OCI-LY7 (cell line): ENCODE data around the gene PRMT9. TPM values are rescaled to one million over a fixed set of nuclear protein-coding genes. Genes with fewer than 3 reads are reported as not detected.

Source experiments
- BruUV-seq: library from RNA; stranded (reverse); fragments of 400-500 nt; replicated peaks from 2 replicates; lab custom pipeline; 2021; lab: Mats Ljungman, UMichigan
- CTCF ChIA-PET: fragments of 300-600 bp; sonication (Branson Sonifier 250); formaldehyde crosslinking; loops from one replicate; lab custom pipeline; 2022; ENCODE audit warnings: antibody characterized with exemption; ENCODE audit not compliant: unreplicated experiment; lab: Charles Lee
- POLR2A ChIA-PET: fragments of 300-600 bp; sonication (Branson Sonifier 250); formaldehyde crosslinking; loops from one replicate; lab custom pipeline; 2022; ENCODE audit warnings: antibody characterized with exemption; lab: Charles Lee
- DNase-seq: peaks from one replicate; pipeline ENCODE4 v3.0.0-alpha.2; 2015; ENCODE audit warnings: low spot score
- H2AFZ ChIP-seq: fragments of 200-600 bp; sonication (generic), shearing (Covaris generic); 2 replicates; pipeline ENCODE4 v1.6.1; 2014; ENCODE audit warnings: mild to moderate bottlenecking, antibody characterized with exemption, low read length, moderate library complexity
- H3K27ac ChIP-seq: fragments of 200-600 bp; sonication (generic); 2 replicates; pipeline ENCODE4 v1.5.1; 2014; ENCODE audit warnings: mixed run types, low read depth, mild to moderate bottlenecking, moderate library complexity, low read length, inconsistent platforms; ENCODE audit not compliant: poor library complexity, severe bottlenecking
- H3K36me3 ChIP-seq: fragments of 200-600 bp; sonication (generic); 2 replicates; pipeline ENCODE4 v1.6.1; 2014; ENCODE audit warnings: mild to moderate bottlenecking, antibody characterized with exemption, low read length, moderate library complexity, mixed read lengths; ENCODE audit not compliant: insufficient read depth
- H3K4me1 ChIP-seq: fragments of 200-600 bp; sonication (generic); 2 replicates; pipeline ENCODE4 v1.5.1; 2014; ENCODE audit warnings: mild to moderate bottlenecking, low read length; ENCODE audit not compliant: insufficient read depth, poor library complexity, severe bottlenecking
- H3K4me2 ChIP-seq: fragments of 200-600 bp; sonication (generic); 2 replicates; pipeline ENCODE4 v1.6.1; 2014; ENCODE audit warnings: mild to moderate bottlenecking, low read length
- H3K4me3 ChIP-seq: fragments of 200-600 bp; sonication (generic); 2 replicates; pipeline ENCODE4 v1.5.1; 2014; ENCODE audit warnings: mild to moderate bottlenecking, low read depth, low read length; ENCODE audit not compliant: poor library complexity, severe bottlenecking
- H3K79me2 ChIP-seq: fragments of 200-600 bp; sonication (generic); 2 replicates; pipeline ENCODE4 v1.6.1; 2016; ENCODE audit warnings: low read depth, mild to moderate bottlenecking, low read length, moderate library complexity, mixed read lengths; ENCODE audit not compliant: insufficient read depth
- H3K9me2 ChIP-seq: fragments of 200-600 bp; sonication (generic); 2 replicates; pipeline ENCODE4 v1.6.1; 2016; ENCODE audit warnings: mild to moderate bottlenecking, low read length, mixed read lengths; ENCODE audit not compliant: insufficient read depth
- H3K9me3 ChIP-seq: fragments of 200-600 bp; sonication (generic); 2 replicates; pipeline ENCODE4 v1.6.1; 2014; ENCODE audit warnings: mild to moderate bottlenecking, mixed run types, low read length, mixed read lengths
- H4K20me1 ChIP-seq: fragments of 200-600 bp; sonication (generic); 2 replicates; pipeline ENCODE4 v1.6.1; 2014; ENCODE audit warnings: mild to moderate bottlenecking, antibody characterized with exemption, low read length, moderate library complexity, mixed read lengths; ENCODE audit not compliant: insufficient read depth
- CTCF ChIP-seq: fragments of 200-600 bp; sonication (generic); conservative IDR thresholded peaks from 2 replicates; pipeline ENCODE4 v1.5.1; 2014; ENCODE audit warnings: mild to moderate bottlenecking, antibody characterized with exemption, low read length, moderate library complexity, mixed read lengths
- EZH2phosphoT487 ChIP-seq: fragments of 200-600 bp; sonication (generic); IDR thresholded peaks from 2 replicates; pipeline ENCODE4 v1.6.1; 2018; ENCODE audit warnings: low read depth, borderline replicate concordance, mild to moderate bottlenecking, mixed run types, antibody characterized with exemption, low read length, moderate library complexity, mixed read lengths
- intact Hi-C: fragments of 100-400 bp; cut with micrococcal nuclease; formaldehyde crosslinking; loops from one replicate; pipeline ENCODE4 v1.10.0; 2022; ENCODE audit not compliant: unreplicated experiment
- total RNA-seq, 2 experiments: library from RNA; depleted of rRNA in 1 of 2; stranded (reverse); fragments of >200 nt in 1 of 2; shearing (Covaris generic) in 1 of 2; gene quantifications; 2 replicates each; pipeline ENCODE4 v1.2.3, GENCODE V29; 2014 to 2022

PRMT9 gene
- total RNA-seq, 2 experiments from 2014 or later = 13.1 to 13.9 TPM

- Histone ChIP-seq H3K9me2 (no peaks in the 10 kb centered on the region), H3K27ac (no peak overlapping the region), H3K9me3 (no peaks in the 10 kb centered on the region), H4K20me1 (no peaks in the 10 kb centered on the region), H3K79me2 (peaks cover 22% of the 10 kb centered on the region), H3K36me3 (peaks cover 86% of the 10 kb centered on the region), H3K4me3 (no peak overlapping the region), H3K4me1 (no peaks in the 10 kb centered on the region), H3K4me2 (no peak overlapping the region), H2AFZ (no peak overlapping the region)
- intact Hi-C loops = no loop called here
- TF ChIP-seq CTCF = no peak
- no peak for TF ChIP-seq EZH2phosphoT487
- no TSS peak for BruUV-seq
- ChIA-PET POLR2A (interaction anchor here (0.7 to 1.0 kb wide), 2 partner anchors 12 to 34 kb away, joined by 3 read pairs; no protein-coding TSS in a partner anchor), CTCF (no interaction called here)
- no peak for DNase-seq
Observed at GRCh38 chr4:147651563-147651962, 32.4 kb downstream of the PRMT9 start.

GRCh38 chr4:147648656-147649055, 35.3 kb downstream of the PRMT9 start:
- no TSS peak for BruUV-seq
- no peaks in the 10 kb centered on the region for H3K9me2 ChIP-seq

More at GRCh38 chr4:147648656-147649055, 35.3 kb downstream of the PRMT9 start:
- Histone ChIP-seq H3K4me1 (no peaks in the 10 kb centered on the region), H2AFZ (no peak overlapping the region), H3K27ac (no peak overlapping the region), H3K9me3 (no peaks in the 10 kb centered on the region), H3K4me2 (no peak overlapping the region), H4K20me1 (no peaks in the 10 kb centered on the region), H3K4me3 (no peak overlapping the region), H3K36me3 (peaks cover 72% of the 10 kb centered on the region), H3K79me2 (peaks cover 45% of the 10 kb centered on the region)
- ChIA-PET CTCF (no interaction called here), POLR2A (interaction anchor here (0.7 kb wide), 1 partner anchor 97 kb away, joined by 3 read pairs; no protein-coding TSS in a partner anchor)
- intact Hi-C loops = no loop called here
- DNase-seq = no peak
- TF ChIP-seq CTCF (no peak), EZH2phosphoT487 (no peak)
